Measurements from ENCODE around the gene KLRG1.

The KLRG1 gene

DNA sequence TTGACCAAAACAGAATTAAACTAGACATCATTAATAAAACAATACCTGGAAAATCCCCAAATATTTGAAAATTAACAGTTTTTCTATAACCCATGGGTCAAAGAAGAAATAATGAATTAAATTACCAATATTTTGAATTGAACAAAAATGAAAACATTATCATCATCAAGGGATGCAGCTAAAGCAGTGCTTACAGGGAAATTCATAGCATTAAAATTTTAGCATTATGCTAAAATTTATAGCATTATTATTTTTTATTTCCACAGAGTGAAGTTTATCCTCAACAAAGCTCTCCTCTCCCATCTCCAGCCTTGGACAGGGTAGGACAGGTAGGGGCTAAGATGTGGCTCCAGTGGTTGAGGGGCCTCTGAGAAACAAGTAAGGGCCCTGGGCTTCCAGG lies 20.6 kb upstream of the KLRG1 start:
- H3K9me3 ChIP-seq, result no peaks in the 10 kb centered on the region
- TF ChIP-seq, protein P1, sequence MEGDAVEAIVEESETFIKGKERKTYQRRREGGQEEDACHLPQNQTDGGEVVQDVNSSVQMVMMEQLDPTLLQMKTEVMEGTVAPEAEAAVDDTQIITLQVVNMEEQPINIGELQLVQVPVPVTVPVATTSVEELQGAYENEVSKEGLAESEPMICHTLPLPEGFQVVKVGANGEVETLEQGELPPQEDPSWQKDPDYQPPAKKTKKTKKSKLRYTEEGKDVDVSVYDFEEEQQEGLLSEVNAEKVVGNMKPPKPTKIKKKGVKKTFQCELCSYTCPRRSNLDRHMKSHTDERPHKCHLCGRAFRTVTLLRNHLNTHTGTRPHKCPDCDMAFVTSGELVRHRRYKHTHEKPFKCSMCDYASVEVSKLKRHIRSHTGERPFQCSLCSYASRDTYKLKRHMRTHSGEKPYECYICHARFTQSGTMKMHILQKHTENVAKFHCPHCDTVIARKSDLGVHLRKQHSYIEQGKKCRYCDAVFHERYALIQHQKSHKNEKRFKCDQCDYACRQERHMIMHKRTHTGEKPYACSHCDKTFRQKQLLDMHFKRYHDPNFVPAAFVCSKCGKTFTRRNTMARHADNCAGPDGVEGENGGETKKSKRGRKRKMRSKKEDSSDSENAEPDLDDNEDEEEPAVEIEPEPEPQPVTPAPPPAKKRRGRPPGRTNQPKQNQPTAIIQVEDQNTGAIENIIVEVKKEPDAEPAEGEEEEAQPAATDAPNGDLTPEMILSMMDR (IDR thresholded peaks at IDR 0.05; ENCODE audit: low read depth, low read length), result no peak
- no peak for DNase-seq
- no peaks in the 10 kb centered on the region for H3K36me3 ChIP-seq
- no peaks in the 10 kb centered on the region for H3K4me1 ChIP-seq
- H3K4me3 ChIP-seq (ENCODE audit: low read depth, low read length), result no peak overlapping the region
- H3K27me3 ChIP-seq, result no peaks in the 10 kb centered on the region

DNA sequence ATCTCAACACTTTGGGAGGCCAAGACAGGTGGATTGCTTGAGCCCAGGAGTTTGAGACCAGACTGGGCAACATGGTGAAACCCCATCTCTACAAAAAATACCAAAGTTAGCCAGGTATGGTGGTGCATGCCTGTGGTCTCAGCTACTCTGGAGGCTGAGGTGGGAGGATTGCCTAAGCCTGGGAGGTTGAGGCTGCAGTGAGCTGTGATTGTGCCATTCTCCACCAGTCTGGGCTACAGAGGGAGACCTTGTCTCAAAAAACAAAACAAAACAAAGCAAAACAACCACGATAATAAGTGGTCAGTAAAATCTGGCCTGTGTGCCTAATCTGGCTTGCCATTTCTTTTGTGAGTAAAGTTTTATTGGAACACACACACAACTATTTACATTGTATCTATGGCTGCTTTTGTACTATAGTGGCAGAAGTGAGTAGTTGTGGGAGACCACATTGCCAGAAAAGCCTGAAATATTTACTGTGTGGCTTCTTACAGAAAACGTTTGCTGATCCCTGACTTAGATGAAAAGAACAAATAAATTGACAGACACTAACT lies 19.4 kb upstream of the KLRG1 start:
- no peaks in the 10 kb centered on the region for H3K27me3 ChIP-seq
- TF ChIP-seq, protein P1 (IDR thresholded peaks at IDR 0.05; ENCODE audit: low read depth, low read length), result no peak
- DNase-seq, result no peak

DNA sequence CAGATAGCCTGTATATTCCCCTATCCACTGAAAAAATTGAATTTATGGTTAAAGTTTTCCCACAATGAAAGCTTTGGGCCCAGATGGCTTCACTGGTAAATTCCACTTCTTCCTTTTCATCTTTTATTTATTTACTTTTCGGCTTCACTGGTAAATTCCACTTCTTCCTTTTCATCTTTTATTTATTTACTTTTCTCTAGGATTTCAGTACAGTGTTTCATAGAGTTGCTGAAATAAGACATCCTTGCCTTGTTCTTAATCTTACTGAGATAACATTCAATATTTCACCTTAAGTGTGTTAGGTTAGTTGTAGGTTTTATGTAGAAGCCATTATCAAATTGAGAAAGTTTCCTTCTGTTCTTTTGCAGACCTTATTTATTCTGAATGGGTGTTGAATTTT lies 18.9 kb upstream of the KLRG1 start:
- DNase-seq, result no peak
- H3K4me1 ChIP-seq, result no peaks in the 10 kb centered on the region
- TF ChIP-seq, protein P1 (IDR thresholded peaks at IDR 0.05; ENCODE audit: low read depth, low read length), result no peak
- no peaks in the 10 kb centered on the region for H3K36me3 ChIP-seq
- no peak overlapping the region for H3K4me3 ChIP-seq (ENCODE audit: low read depth, low read length)
- H3K27me3 ChIP-seq, result no peaks in the 10 kb centered on the region
- H3K9me3 ChIP-seq, result no peaks in the 10 kb centered on the region

More for the DNA sequence above, 19.4 kb upstream of the KLRG1 start:
- H3K9me3 ChIP-seq, result no peaks in the 10 kb centered on the region
- no peaks in the 10 kb centered on the region for H3K4me1 ChIP-seq
- no peak overlapping the region for H3K4me3 ChIP-seq (ENCODE audit: low read depth, low read length)
- no peaks in the 10 kb centered on the region for H3K36me3 ChIP-seq

DNA sequence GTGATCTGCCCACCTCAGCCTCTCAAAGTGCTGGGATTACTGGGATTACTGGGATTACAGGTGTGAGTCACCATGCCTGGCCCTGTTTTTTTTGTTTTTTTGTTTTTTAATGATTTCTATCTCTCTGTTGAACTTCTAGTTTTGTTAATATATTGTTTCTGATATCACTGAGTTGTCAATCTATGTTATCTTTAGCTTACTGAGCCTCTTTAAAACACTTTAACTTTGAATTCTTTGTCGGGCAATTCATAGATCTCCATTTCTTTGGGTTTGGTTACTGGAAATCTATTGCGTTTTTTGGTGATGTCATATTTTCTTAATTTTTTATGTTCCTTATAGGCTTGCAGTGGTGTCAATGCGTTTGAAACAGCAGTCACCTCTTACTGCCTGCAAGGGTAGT lies 9.2 kb upstream of the KLRG1 start:
- H3K36me3 ChIP-seq, result no peaks in the 10 kb centered on the region
- no peak for DNase-seq

DNA sequence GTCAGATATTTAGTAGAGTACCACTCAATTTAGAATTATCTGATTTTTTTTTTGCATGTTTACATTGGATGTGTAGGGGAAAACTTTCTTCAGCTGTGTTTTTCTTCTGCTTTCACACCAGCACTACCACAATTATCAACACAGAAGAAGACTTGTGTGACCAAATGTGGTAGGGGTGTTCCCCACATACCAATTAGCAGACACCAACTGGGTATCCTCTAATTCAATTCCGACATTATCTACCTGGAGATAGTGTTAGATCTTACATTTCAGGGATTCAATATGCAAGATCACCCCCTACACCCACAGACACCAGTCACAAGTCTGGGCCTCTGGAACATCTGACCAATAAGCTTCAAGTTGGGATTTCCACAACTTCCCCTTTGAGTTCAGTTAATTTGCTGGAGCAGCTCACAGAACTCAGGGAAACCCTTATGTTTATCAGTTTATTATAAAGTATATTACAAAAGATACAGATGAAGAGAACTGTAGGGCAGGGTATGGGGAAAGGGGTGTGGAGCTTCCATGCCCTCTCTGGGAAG lies 4.1 kb upstream of the KLRG1 start:
- Histone ChIP-seq H3K4me3 (ENCODE audit: low read depth, low read length) (no peak overlapping the region), H3K9me3 (no peaks in the 10 kb centered on the region), H3K4me1 (no peaks in the 10 kb centered on the region), H3K27me3 (no peaks in the 10 kb centered on the region), H3K36me3 (no peaks in the 10 kb centered on the region)
- TF ChIP-seq, protein P1 (IDR thresholded peaks at IDR 0.05; ENCODE audit: low read depth, low read length), result no peak
- DNase-seq, result no peak

More for the DNA sequence above, 9.2 kb upstream of the KLRG1 start:
- TF ChIP-seq, protein P1 (IDR thresholded peaks at IDR 0.05; ENCODE audit: low read depth, low read length), result no peak
- no peaks in the 10 kb centered on the region for H3K4me1 ChIP-seq
- H3K4me3 ChIP-seq (ENCODE audit: low read depth, low read length), result no peak overlapping the region
- H3K9me3 ChIP-seq, result no peaks in the 10 kb centered on the region
- H3K27me3 ChIP-seq, result no peaks in the 10 kb centered on the region

DNA sequence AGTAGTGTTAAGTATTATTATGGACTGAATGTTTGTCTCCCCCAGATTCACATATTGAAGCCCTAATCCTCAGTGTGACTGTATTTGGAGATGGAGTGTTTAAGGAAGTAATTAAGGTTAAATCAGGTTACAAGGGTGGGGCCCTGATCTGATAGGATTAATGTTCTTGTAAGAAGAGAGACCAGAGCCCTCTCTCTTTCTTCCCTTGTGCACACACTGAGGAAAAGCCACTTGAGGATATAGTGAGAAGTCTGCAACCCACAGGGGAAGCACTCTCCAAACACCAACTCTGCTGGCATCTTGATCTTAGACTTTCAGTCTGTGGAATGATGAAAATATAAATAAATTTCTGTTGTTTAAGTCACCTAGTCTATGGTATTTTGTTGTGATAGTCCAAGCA lies 2.2 kb upstream of the KLRG1 start:
- TF ChIP-seq, protein P1 (IDR thresholded peaks at IDR 0.05; ENCODE audit: low read depth, low read length), result no peak

More for the DNA sequence above, 2.2 kb upstream of the KLRG1 start:
- Histone ChIP-seq H3K4me1 (no peaks in the 10 kb centered on the region), H3K9me3 (no peaks in the 10 kb centered on the region), H3K36me3 (no peaks in the 10 kb centered on the region), H3K4me3 (ENCODE audit: low read depth, low read length) (no peak overlapping the region), H3K27me3 (no peaks in the 10 kb centered on the region)
- DNase-seq, result no peak
